Measurements from ENCODE around the gene ZNF641.

Gene ZNF641

DNA sequence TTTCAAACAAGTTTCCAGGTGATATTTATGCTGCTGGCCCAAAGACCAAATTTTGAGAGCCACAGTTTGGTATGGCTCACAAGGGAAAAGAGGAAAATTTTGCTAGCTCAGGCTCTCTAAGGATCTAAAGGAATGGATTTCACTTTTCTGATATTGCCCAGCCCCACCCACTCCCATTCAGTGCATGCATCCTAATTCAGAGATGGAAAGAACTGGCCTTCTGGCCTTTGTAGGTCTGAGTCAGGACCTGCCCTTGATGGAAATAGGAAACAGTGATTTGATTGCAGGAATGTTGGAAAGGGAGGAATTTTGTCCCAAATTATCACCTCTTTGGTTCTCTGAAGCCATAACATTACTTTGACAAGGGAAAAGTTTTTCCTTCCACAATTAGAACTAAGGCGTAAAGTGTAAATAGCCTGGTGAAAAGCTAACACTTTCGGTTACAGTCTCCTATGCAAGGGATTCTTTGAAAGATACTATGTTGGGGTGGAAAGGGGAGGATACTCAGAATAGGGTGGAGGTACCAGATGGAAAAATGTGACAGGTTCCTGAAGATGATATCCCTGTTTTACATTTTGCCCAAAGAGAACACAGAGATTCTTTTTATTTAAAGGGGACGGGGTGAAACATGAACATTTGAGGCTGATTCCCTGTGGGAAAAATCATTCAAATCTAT lies 11.1 kb downstream of the ZNF641 start:
- Histone ChIP-seq H3K79me2 (ENCODE audit: insufficient read depth, low read length) (no peaks in the 10 kb centered on the region), H3K9me3 (ENCODE audit: low read length) (no peaks in the 10 kb centered on the region), H2AFZ (ENCODE audit: low read length) (no peak overlapping the region), H4K20me1 (ENCODE audit: insufficient read depth, low read length) (no peaks in the 10 kb centered on the region), H3K4me1 (ENCODE audit: insufficient read depth, low read length, severe bottlenecking) (no peaks in the 10 kb centered on the region), H3F3A (ENCODE audit: insufficient read depth, low read length) (no peaks in the 10 kb centered on the region), H3K27me3 (ENCODE audit: insufficient read depth, low read length) (no peaks in the 10 kb centered on the region), H3K9me2 (ENCODE audit: low read depth, low read length) (no peaks in the 10 kb centered on the region), H3K4me2 (ENCODE audit: low read length) (no peak overlapping the region), H3K9ac (ENCODE audit: low read length) (no peak overlapping the region), H3K4me3 (ENCODE audit: low read depth, low read length, poor library complexity, severe bottlenecking) (no peak overlapping the region), H3K36me3 (ENCODE audit: insufficient read depth, low read length) (peaks cover 15% of the 10 kb centered on the region), H3K27ac (ENCODE audit: low read depth, low read length, poor library complexity, severe bottlenecking) (no peak overlapping the region)
- TF ChIP-seq, protein P1, sequence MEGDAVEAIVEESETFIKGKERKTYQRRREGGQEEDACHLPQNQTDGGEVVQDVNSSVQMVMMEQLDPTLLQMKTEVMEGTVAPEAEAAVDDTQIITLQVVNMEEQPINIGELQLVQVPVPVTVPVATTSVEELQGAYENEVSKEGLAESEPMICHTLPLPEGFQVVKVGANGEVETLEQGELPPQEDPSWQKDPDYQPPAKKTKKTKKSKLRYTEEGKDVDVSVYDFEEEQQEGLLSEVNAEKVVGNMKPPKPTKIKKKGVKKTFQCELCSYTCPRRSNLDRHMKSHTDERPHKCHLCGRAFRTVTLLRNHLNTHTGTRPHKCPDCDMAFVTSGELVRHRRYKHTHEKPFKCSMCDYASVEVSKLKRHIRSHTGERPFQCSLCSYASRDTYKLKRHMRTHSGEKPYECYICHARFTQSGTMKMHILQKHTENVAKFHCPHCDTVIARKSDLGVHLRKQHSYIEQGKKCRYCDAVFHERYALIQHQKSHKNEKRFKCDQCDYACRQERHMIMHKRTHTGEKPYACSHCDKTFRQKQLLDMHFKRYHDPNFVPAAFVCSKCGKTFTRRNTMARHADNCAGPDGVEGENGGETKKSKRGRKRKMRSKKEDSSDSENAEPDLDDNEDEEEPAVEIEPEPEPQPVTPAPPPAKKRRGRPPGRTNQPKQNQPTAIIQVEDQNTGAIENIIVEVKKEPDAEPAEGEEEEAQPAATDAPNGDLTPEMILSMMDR (IDR thresholded peaks at IDR 0.05; ENCODE audit: low read length) = no peak
- no peak for TF ChIP-seq EZH2 (IDR thresholded peaks at IDR 0.05; ENCODE audit: borderline replicate concordance, low read length)

GRCh38 chr12:48336564-48336963 lies 14.2 kb downstream of the ZNF641 start:
- H3K27ac ChIP-seq (ENCODE audit: low read depth, low read length, poor library complexity, severe bottlenecking) = no peak overlapping the region
- no peak overlapping the region for H3K4me3 ChIP-seq (ENCODE audit: low read depth, low read length, poor library complexity, severe bottlenecking)
- H3K9ac ChIP-seq (ENCODE audit: low read length) = no peak overlapping the region
- no peak overlapping the region for H2AFZ ChIP-seq (ENCODE audit: low read length)
- H4K20me1 ChIP-seq (ENCODE audit: insufficient read depth, low read length) = no peaks in the 10 kb centered on the region
- no peaks in the 10 kb centered on the region for H3K36me3 ChIP-seq (ENCODE audit: insufficient read depth, low read length)
- no peaks in the 10 kb centered on the region for H3F3A ChIP-seq (ENCODE audit: insufficient read depth, low read length)
- no peaks in the 10 kb centered on the region for H3K9me3 ChIP-seq (ENCODE audit: low read length)
- H3K4me2 ChIP-seq (ENCODE audit: low read length) = no peak overlapping the region
- no peaks in the 10 kb centered on the region for H3K79me2 ChIP-seq (ENCODE audit: insufficient read depth, low read length)
- H3K27me3 ChIP-seq (ENCODE audit: insufficient read depth, low read length) = no peaks in the 10 kb centered on the region
- no peaks in the 10 kb centered on the region for H3K4me1 ChIP-seq (ENCODE audit: insufficient read depth, low read length, severe bottlenecking)
- TF ChIP-seq EZH2 (IDR thresholded peaks at IDR 0.05; ENCODE audit: borderline replicate concordance, low read length) = no peak
- TF ChIP-seq, protein P1 (IDR thresholded peaks at IDR 0.05; ENCODE audit: low read length) = peak; percentile 39; the same call in 1 of the 2 replicates
- H3K9me2 ChIP-seq (ENCODE audit: low read depth, low read length) = no peaks in the 10 kb centered on the region

DNA sequence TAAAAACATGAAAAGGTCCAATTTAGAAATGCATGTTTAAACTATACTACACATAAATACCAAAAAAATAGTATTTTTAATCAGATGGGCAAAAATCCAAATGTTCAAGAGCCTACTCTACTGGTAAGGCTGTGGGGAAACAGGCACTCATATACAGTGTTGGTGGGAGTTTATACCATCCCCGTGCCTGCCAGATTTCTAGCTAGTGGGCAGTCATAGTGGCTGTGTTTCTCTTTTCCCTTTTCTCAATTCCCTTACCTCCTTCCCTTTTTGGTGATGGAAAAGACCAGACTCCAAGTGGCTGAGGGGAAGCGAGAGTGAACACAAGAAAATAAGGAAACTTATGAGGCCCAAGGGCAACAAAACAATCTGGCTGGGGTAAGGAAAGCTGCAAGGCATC lies 14.7 kb downstream of the ZNF641 start:
- H4K20me1 ChIP-seq (ENCODE audit: insufficient read depth, low read length) = no peaks in the 10 kb centered on the region
- H3K27ac ChIP-seq (ENCODE audit: low read depth, low read length, poor library complexity, severe bottlenecking) = no peak overlapping the region
- no peaks in the 10 kb centered on the region for H3K4me1 ChIP-seq (ENCODE audit: insufficient read depth, low read length, severe bottlenecking)
- no peak overlapping the region for H2AFZ ChIP-seq (ENCODE audit: low read length)
- no peak overlapping the region for H3K4me3 ChIP-seq (ENCODE audit: low read depth, low read length, poor library complexity, severe bottlenecking)
- no peaks in the 10 kb centered on the region for H3K36me3 ChIP-seq (ENCODE audit: insufficient read depth, low read length)
- H3K9ac ChIP-seq (ENCODE audit: low read length) = no peak overlapping the region
- H3K79me2 ChIP-seq (ENCODE audit: insufficient read depth, low read length) = no peaks in the 10 kb centered on the region
- no peaks in the 10 kb centered on the region for H3K27me3 ChIP-seq (ENCODE audit: insufficient read depth, low read length)
- H3K4me2 ChIP-seq (ENCODE audit: low read length) = no peak overlapping the region
- no peaks in the 10 kb centered on the region for H3K9me2 ChIP-seq (ENCODE audit: low read depth, low read length)
- TF ChIP-seq, protein P1 (IDR thresholded peaks at IDR 0.05; ENCODE audit: low read length) = no peak
- no peak for TF ChIP-seq EZH2 (IDR thresholded peaks at IDR 0.05; ENCODE audit: borderline replicate concordance, low read length)
- H3F3A ChIP-seq (ENCODE audit: insufficient read depth, low read length) = no peaks in the 10 kb centered on the region
- H3K9me3 ChIP-seq (ENCODE audit: low read length) = no peaks in the 10 kb centered on the region
